K562 (cell line): ENCODE measurements around the gene DCDC2. TPM values are rescaled to one million over a fixed set of nuclear protein-coding genes. Genes with fewer than 3 reads are reported as not detected.
A peak's percentile ranks its signal among the peaks of the same experiment; 100 is the strongest.
"Not testable (repeated sequence)": the region's sequence is repeated elsewhere in the genome, so short reads cannot be mapped to it uniquely, and the experiment has no call there.

Experiments
- ATAC-seq: fragments of 200-7000 bp; cut with Tn5 transposase; 3 replicates; pipeline ENCODE4 v1.9.1; 2020; ENCODE audit warnings: moderate library complexity
- BruUV-seq: library from RNA; stranded (reverse); fragments of 400-500 nt; replicated peaks from 2 replicates; lab custom pipeline; 2021; lab: Mats Ljungman, UMichigan
- CTCF ChIA-PET: fragments of 300-600 bp; formaldehyde crosslinking; extraction: SDS; loops from one replicate; lab custom pipeline; 2021; ENCODE audit warnings: low intra/inter-chr PET ratio; lab: Yijun Ruan, JAX
- POLR2A ChIA-PET: fragments of 300-600, 350-650 bp; sonication (Branson Sonifier 250); formaldehyde crosslinking; extraction: SDS; loops from one replicate; lab custom pipeline; 2021; ENCODE audit warnings: antibody characterized with exemption, inconsistent platforms; lab: Yijun Ruan, JAX
- DNase-seq, 4 experiments: peaks; one replicate each; pipeline versions ENCODE4 v3.0.0 to v3.0.0-alpha.2; 2011 to 2018; ENCODE audit warnings: low spot score in 3 of 4, mixed read lengths in 3 of 4; ENCODE audit errors: extremely low read depth in 1 of 4
- FAIRE-seq: peaks from 2 replicates; lab custom pipeline; 2011; peaks lifted over from hg19 to GRCh38; lab: Jason Lieb, UNC
- H2AFZ ChIP-seq: 2 replicates; pipeline ENCODE4 v1.6.0; 2011; ENCODE audit warnings: low read depth, low read length, control low read depth, inconsistent platforms
- H3K27ac ChIP-seq: fragments of 200-600 bp; 3 replicates; pipeline ENCODE4 v1.8.0; 2011; ENCODE audit warnings: low read depth, mild to moderate bottlenecking, control low read depth, inconsistent platforms, low read length, moderate library complexity, mixed read lengths; ENCODE audit errors: extremely low read depth
- H3K27me3 ChIP-seq, 2 experiments: fragments of 300-600 bp in 1 of 2; 2 replicates in 1 of 2; 3 replicates in 1 of 2; pipeline versions ENCODE4 v1.6.0 to v1.8.0; 2011; ENCODE audit warnings: inconsistent platforms in 2 of 2, low read length in 2 of 2, mild to moderate bottlenecking in 1 of 2, mixed read lengths in 1 of 2, moderate library complexity in 1 of 2; ENCODE audit not compliant: control insufficient read depth in 2 of 2, insufficient read depth in 2 of 2
- H3K36me3 ChIP-seq: fragments of 300-600 bp; 3 replicates; pipeline ENCODE4 v1.8.0; 2011; ENCODE audit warnings: mild to moderate bottlenecking, low read length, inconsistent platforms; ENCODE audit not compliant: control insufficient read depth, insufficient read depth
- H3K4me1 ChIP-seq, 2 experiments: fragments of 200-600 bp in 1 of 2; replicated peaks in 1 of 2; 2 replicates in 1 of 2; 3 replicates in 1 of 2; pipeline versions ENCODE4 v1.5.1 to v1.8.0; 2011; ENCODE audit warnings: inconsistent platforms in 2 of 2, low read length in 2 of 2, mild to moderate bottlenecking in 1 of 2, mixed read lengths in 1 of 2, moderate library complexity in 1 of 2; ENCODE audit not compliant: control insufficient read depth in 2 of 2, insufficient read depth in 2 of 2
- H3K4me2 ChIP-seq: 2 replicates; pipeline ENCODE4 v1.6.1; 2011; ENCODE audit warnings: low read length, control low read depth, inconsistent platforms, mixed read lengths; ENCODE audit not compliant: insufficient read depth
- H3K4me3 ChIP-seq: fragments of 200-600 bp; sonication (generic), shearing (Covaris generic); 2 replicates; pipeline ENCODE4 v1.5.1; 2016; ENCODE audit warnings: control low read depth, inconsistent platforms
- H3K79me2 ChIP-seq: fragments of 200-600 bp; 3 replicates; pipeline ENCODE4 v1.8.0; 2011; ENCODE audit warnings: low read length, inconsistent platforms; ENCODE audit not compliant: control insufficient read depth, insufficient read depth
- H3K9ac ChIP-seq, 2 experiments: 2 replicates each; pipeline versions ENCODE4 v1.6.0 to v1.6.1; 2011; ENCODE audit warnings: low read depth in 2 of 2, low read length in 2 of 2, control low read depth in 1 of 2, inconsistent platforms in 1 of 2, mild to moderate bottlenecking in 1 of 2, mixed read lengths in 1 of 2; ENCODE audit not compliant: insufficient read depth in 1 of 2
- H3K9me1 ChIP-seq: one replicate; pipeline ENCODE4 v1.6.0; 2011; ENCODE audit warnings: inconsistent platforms, mild to moderate bottlenecking, low read length, moderate library complexity; ENCODE audit not compliant: control insufficient read depth, insufficient read depth
- H3K9me3 ChIP-seq: replicated peaks from 2 replicates; pipeline ENCODE4 v1.5.1; 2011; ENCODE audit warnings: low read depth, low read length, inconsistent platforms; ENCODE audit not compliant: control insufficient read depth, insufficient read depth
- H4K20me1 ChIP-seq: replicated peaks from 2 replicates; pipeline ENCODE4 v1.6.1; 2011; ENCODE audit warnings: low read length, inconsistent platforms, mixed read lengths; ENCODE audit not compliant: control insufficient read depth, insufficient read depth
- E2F1 ChIP-seq: sonication (generic); formaldehyde crosslinking; IDR thresholded peaks from 2 replicates; pipeline ENCODE4 v1.8.1; 2023; ENCODE audit warnings: mild to moderate bottlenecking, missing genetic modification reagents, moderate library complexity
- GTF2F1 ChIP-seq: IDR thresholded peaks from 2 replicates; pipeline ENCODE4 v1.6.1; 2011; ENCODE audit warnings: low read depth, low read length, improper control_type of control experiment
- NFE2 ChIP-seq: IDR thresholded peaks from 2 replicates; pipeline ENCODE4 v1.6.1; 2014; ENCODE audit warnings: antibody characterized with exemption, low read depth
- RBM25 ChIP-seq: fragments of 200-400 bp; formaldehyde crosslinking; IDR thresholded peaks from 2 replicates; pipeline ENCODE4 v1.6.1; 2018; ENCODE audit warnings: low read length, low read depth, moderate library complexity; ENCODE audit not compliant: severe bottlenecking
- TRIM25 ChIP-seq: fragments of 450-650 bp; IDR thresholded peaks from 2 replicates; pipeline ENCODE4 v1.7.0; 2016; ENCODE audit warnings: borderline replicate concordance
- USF1 ChIP-seq: sonication (generic); formaldehyde crosslinking; IDR thresholded peaks from 2 replicates; pipeline ENCODE4 v1.9.0; 2022; ENCODE audit warnings: mild to moderate bottlenecking, missing genetic modification reagents
- ZNF146 ChIP-seq: IDR thresholded peaks from one replicate; pipeline ENCODE4 v1.6.1; 2018; ENCODE audit warnings: missing compliant biosample characterization; ENCODE audit not compliant: unreplicated experiment
- WGBS: fragments of 100-300 bp; shearing (Covaris generic); methylation state at CpG from one replicate; pipeline ENCODE4 v1.1.6; 2016; ENCODE audit warnings: low coverage, mixed read lengths; ENCODE audit not compliant: insufficient coverage; ENCODE audit errors: missing lambda C conversion rate; 5-methylcytosine and 5-hydroxymethylcytosine counted together
- in situ Hi-C: fragments of 300-500 bp; cut with MboI; formaldehyde crosslinking; loops from 4 replicates; pipeline ENCODE4 v1.15.0; 2018; ENCODE audit warnings: inconsistent platforms, mixed read lengths
- intact Hi-C: fragments of 100-400 bp; cut with micrococcal nuclease; formaldehyde crosslinking; loops from 2 replicates; pipeline ENCODE4 v1.14.2; 2022
- polyA plus RNA-seq, 8 experiments: library from polyadenylated mRNA; depleted of rRNA in 4 of 8; stranded (reverse) in 5 of 8; unstranded in 3 of 8; fragments of >200 nt; fragmentation: Nextera tagmentation in 2 of 8; fragmentation: Illumina TruSeq in 1 of 8; extraction: Ambion mirVana in 2 of 8; extraction: Trizol in 1 of 8; gene quantifications; 2 replicates each; pipeline versions ENCODE4 v1.2.1 to v1.2.3, GENCODE V29; 2011 to 2014; ENCODE audit warnings: inconsistent platforms in 1 of 8, missing spikeins in 1 of 8
- total RNA-seq, 7 experiments: library from RNA; depleted of rRNA in 6 of 7; stranded (reverse); fragments of >200 nt in 6 of 7; fragmentation: Illumina TruSeq in 2 of 7; extraction: Trizol in 2 of 7; gene quantifications; 2 replicates each; pipeline versions ENCODE4 v1.2.1 to v1.2.3, GENCODE V29; 2011 to 2021; ENCODE audit warnings: low replicate concordance in 1 of 7

DCDC2 gene
- total and polyA plus RNA-seq, 9 of the 15 experiments (the other 6 are each of a cell fraction or from before 2014, with no cell fraction given): 0.04 TPM; not detected in 8

GRCh38 chr6:24204113-24204512 lies 153.7 kb downstream of the DCDC2 start:
- H3K79me2 ChIP-seq, H4K20me1 ChIP-seq, DNase-seq, POLR2A ChIA-PET, CTCF ChIA-PET, H3K4me1 ChIP-seq, intact Hi-C loops, H3K9me3 ChIP-seq, H3K4me3 ChIP-seq, H3K4me2 ChIP-seq, H3K36me3 ChIP-seq, in situ Hi-C loops, BruUV-seq, H3K27ac ChIP-seq, H3K9ac ChIP-seq, H3K9me1 ChIP-seq, H3K27me3 ChIP-seq, H2AFZ ChIP-seq, ATAC-seq, FAIRE-seq: not testable (repeated sequence)
- TF ChIP-seq ZNF146 (CRISPR knock-in tag): peak; percentile 78
- TF ChIP-seq RBM25: peak; percentile 11
- WGBS: 0% methylated on average over 3 of the region's 3 CpGs

- Histone ChIP-seq H3K79me2 (no peaks in the 10 kb centered on the region), H3K4me2 (no peak overlapping the region), H3K4me3 (no peak overlapping the region), H3K27me3 (no peaks in the 10 kb centered on the region), H4K20me1 (no peaks in the 10 kb centered on the region), H2AFZ (no peak overlapping the region), H3K9me3 (no peaks in the 10 kb centered on the region), H3K9ac (no peak overlapping the region), H3K36me3 (no peaks in the 10 kb centered on the region), H3K27ac (no peak overlapping the region), H3K4me1 (no peaks in the 10 kb centered on the region), H3K9me1 (no peaks in the 10 kb centered on the region)
- TF ChIP-seq E2F1 (no peak), NFE2 (no peak), GTF2F1 (no peak), TRIM25 (no peak), USF1 (CRISPR knock-in tag) (no peak)
- ChIA-PET POLR2A (no interaction called here), CTCF (no interaction called here)
- BruUV-seq: no TSS peak
- FAIRE-seq (no peak), DNase-seq (no peak), ATAC-seq (no peak)
- in situ Hi-C loops (no loop called here), intact Hi-C loops (no loop called here)
- WGBS: 5% methylated on average over 1 of the region's 1 CpG
Measured at GRCh38 chr6:24197892-24198291, 160.0 kb downstream of the DCDC2 start.
